Osteoblast (primary cell): ENCODE data around the gene GOLGA8S. TPM values are rescaled to one million over a fixed set of nuclear protein-coding genes. Genes with fewer than 3 reads are reported as not detected.

ENCODE experiments used
- DNase-seq: peaks from one replicate; pipeline ENCODE4 v3.0.0; 2011; ENCODE audit warnings: low spot score, mixed read lengths; ENCODE audit not compliant: insufficient read length; ENCODE audit errors: missing footprints
- H2AFZ ChIP-seq: 2 replicates; pipeline ENCODE4 v1.6.0; 2011; ENCODE audit warnings: mild to moderate bottlenecking, low read length
- H3K27ac ChIP-seq: 2 replicates; pipeline ENCODE4 v1.5.1; 2011; ENCODE audit warnings: mild to moderate bottlenecking, low read depth, low read length, moderate library complexity
- H3K27me3 ChIP-seq: 2 replicates; pipeline ENCODE4 v1.6.0; 2012; ENCODE audit warnings: mild to moderate bottlenecking, control low read depth, inconsistent platforms, low read length, moderate library complexity; ENCODE audit not compliant: insufficient read depth
- H3K36me3 ChIP-seq: 2 replicates; pipeline ENCODE4 v1.5.1; 2011; ENCODE audit warnings: mild to moderate bottlenecking, low read length, control low read depth, moderate library complexity; ENCODE audit not compliant: insufficient read depth
- H3K4me1 ChIP-seq: 2 replicates; pipeline ENCODE4 v1.5.1; 2011; ENCODE audit warnings: mild to moderate bottlenecking, low read length, control low read depth, moderate library complexity; ENCODE audit not compliant: insufficient read depth
- H3K4me2 ChIP-seq: 2 replicates; pipeline ENCODE4 v1.6.0; 2011; ENCODE audit warnings: mild to moderate bottlenecking, low read length; ENCODE audit not compliant: insufficient read depth
- H3K4me3 ChIP-seq: fragments of 200-600 bp; sonication (generic); 3 replicates; pipeline ENCODE4 v1.5.1; 2012; ENCODE audit warnings: mild to moderate bottlenecking, low read length, inconsistent platforms; ENCODE audit not compliant: insufficient read depth
- H3K79me2 ChIP-seq: 2 replicates; pipeline ENCODE4 v1.6.0; 2012; ENCODE audit warnings: mild to moderate bottlenecking, low read length, control low read depth, inconsistent platforms; ENCODE audit not compliant: insufficient read depth
- H3K9me3 ChIP-seq: 2 replicates; pipeline ENCODE4 v1.5.1; 2011; ENCODE audit warnings: low read depth, low read length, control low read depth
- H4K20me1 ChIP-seq: 2 replicates; pipeline ENCODE4 v1.6.0; 2012; ENCODE audit warnings: mild to moderate bottlenecking, low read length, control low read depth; ENCODE audit not compliant: insufficient read depth
- total RNA-seq: library from RNA; depleted of rRNA; stranded (reverse); fragments of >200 nt; gene quantifications from 2 replicates; pipeline ENCODE4 v1.2.3, GENCODE V29; 2012
- TF ChIP-seq, protein P1 (sequence below): IDR thresholded peaks from 2 replicates; pipeline ENCODE4 v1.5.1; 2011; ENCODE audit warnings: mild to moderate bottlenecking, low read depth, low read length, moderate library complexity; ENCODE audit errors: extremely low read depth

Gene GOLGA8S
- total RNA-seq, 1 donor: under 0.01 TPM

DNA sequence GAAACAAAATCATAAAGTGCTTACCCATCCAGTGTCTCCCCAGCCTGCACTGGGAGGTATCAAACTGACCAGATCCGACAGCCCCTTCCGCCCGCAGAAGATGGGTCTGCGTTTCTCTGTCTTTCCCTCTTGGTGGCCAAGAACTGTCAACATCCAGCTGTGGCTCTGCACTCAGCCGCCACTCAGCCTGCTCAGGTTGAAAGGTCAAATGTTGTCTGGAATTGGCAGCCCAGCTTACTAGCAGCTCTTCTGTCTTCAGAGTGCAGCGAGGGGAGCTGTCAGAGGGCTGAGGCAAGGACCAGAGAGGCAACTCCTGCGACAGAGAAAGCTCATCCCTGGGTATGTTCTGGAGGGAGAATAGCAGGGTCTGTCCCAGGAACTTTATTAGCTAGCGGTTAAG lies 47.1 kb downstream of the GOLGA8S start:
- H3K4me2 ChIP-seq: no peak overlapping the region
- H3K36me3 ChIP-seq: no peaks in the 10 kb centered on the region
- TF ChIP-seq, protein P1, sequence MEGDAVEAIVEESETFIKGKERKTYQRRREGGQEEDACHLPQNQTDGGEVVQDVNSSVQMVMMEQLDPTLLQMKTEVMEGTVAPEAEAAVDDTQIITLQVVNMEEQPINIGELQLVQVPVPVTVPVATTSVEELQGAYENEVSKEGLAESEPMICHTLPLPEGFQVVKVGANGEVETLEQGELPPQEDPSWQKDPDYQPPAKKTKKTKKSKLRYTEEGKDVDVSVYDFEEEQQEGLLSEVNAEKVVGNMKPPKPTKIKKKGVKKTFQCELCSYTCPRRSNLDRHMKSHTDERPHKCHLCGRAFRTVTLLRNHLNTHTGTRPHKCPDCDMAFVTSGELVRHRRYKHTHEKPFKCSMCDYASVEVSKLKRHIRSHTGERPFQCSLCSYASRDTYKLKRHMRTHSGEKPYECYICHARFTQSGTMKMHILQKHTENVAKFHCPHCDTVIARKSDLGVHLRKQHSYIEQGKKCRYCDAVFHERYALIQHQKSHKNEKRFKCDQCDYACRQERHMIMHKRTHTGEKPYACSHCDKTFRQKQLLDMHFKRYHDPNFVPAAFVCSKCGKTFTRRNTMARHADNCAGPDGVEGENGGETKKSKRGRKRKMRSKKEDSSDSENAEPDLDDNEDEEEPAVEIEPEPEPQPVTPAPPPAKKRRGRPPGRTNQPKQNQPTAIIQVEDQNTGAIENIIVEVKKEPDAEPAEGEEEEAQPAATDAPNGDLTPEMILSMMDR: no peak
- H3K79me2 ChIP-seq: no peaks in the 10 kb centered on the region
- H3K4me3 ChIP-seq: no peak overlapping the region
- H3K27me3 ChIP-seq: no peaks in the 10 kb centered on the region
- H3K9me3 ChIP-seq: no peaks in the 10 kb centered on the region
- no peak for DNase-seq
- no peak overlapping the region for H3K27ac ChIP-seq
- no peak overlapping the region for H2AFZ ChIP-seq
- no peaks in the 10 kb centered on the region for H4K20me1 ChIP-seq
- no peaks in the 10 kb centered on the region for H3K4me1 ChIP-seq

DNA sequence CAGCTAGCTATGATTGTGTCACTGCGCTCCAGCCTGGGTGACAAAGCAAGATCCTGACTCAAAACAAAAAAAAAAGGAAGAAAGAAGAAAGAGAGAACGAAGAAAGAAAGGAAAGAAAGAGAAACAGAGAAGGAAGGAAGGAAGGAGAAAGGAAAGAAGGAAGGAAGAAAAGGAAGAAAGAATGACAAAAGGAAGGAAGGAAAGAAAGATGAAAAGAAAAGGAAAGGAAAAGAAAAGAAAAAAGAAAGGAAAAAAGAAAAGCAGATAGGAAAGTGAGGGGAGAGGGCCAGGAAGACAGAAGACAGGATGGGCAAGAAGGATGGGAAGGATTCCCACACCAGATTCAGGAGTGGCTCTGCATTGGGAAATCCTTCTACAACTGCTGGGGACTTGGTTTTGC lies 47.6 kb downstream of the GOLGA8S start:
- no peaks in the 10 kb centered on the region for H3K27me3 ChIP-seq
- no peak overlapping the region for H3K4me2 ChIP-seq
- H3K4me3 ChIP-seq: no peak overlapping the region
- H3K4me1 ChIP-seq: no peaks in the 10 kb centered on the region
- TF ChIP-seq, protein P1: no peak
- H2AFZ ChIP-seq: no peak overlapping the region
- H3K27ac ChIP-seq: no peak overlapping the region
- H3K79me2 ChIP-seq: no peaks in the 10 kb centered on the region
- no peaks in the 10 kb centered on the region for H3K9me3 ChIP-seq
- no peak for DNase-seq
- no peaks in the 10 kb centered on the region for H3K36me3 ChIP-seq
- no peaks in the 10 kb centered on the region for H4K20me1 ChIP-seq

GRCh38 chr15:23402544-23402943 lies 48.0 kb downstream of the GOLGA8S start:
- Histone ChIP-seq H3K27me3 (no peaks in the 10 kb centered on the region), H2AFZ (no peak overlapping the region), H3K36me3 (no peaks in the 10 kb centered on the region), H3K4me1 (no peaks in the 10 kb centered on the region), H3K9me3 (no peaks in the 10 kb centered on the region), H3K4me2 (no peak overlapping the region), H3K4me3 (no peak overlapping the region), H4K20me1 (no peaks in the 10 kb centered on the region), H3K79me2 (no peaks in the 10 kb centered on the region), H3K27ac (no peak overlapping the region)
- no peak for DNase-seq
- TF ChIP-seq, protein P1: no peak

DNA sequence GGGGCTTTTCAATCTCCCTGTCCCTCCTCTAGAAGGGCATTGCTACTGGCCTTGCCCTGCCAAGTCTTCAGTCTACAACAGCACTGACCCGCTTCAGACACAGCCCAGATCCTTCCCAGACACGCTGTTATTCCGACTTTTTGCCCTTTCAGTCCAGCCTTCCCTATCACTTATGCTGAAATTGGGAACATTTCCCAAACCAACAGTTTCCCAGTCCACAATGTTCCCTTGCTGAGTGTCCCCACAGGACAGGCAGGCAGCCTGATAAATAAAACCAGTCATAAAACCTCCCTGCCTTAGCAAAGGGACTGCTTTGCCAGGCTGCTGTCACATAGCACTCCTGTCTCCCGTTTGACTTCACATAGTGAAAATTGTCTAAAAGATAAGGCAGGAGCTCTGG lies 49.0 kb downstream of the GOLGA8S start:
- Histone ChIP-seq H3K9me3 (no peaks in the 10 kb centered on the region), H3K4me1 (no peaks in the 10 kb centered on the region), H3K27ac (no peak overlapping the region), H3K4me2 (no peak overlapping the region), H3K27me3 (no peaks in the 10 kb centered on the region), H4K20me1 (no peaks in the 10 kb centered on the region), H2AFZ (no peak overlapping the region), H3K36me3 (no peaks in the 10 kb centered on the region), H3K79me2 (no peaks in the 10 kb centered on the region), H3K4me3 (no peak overlapping the region)
- no peak for DNase-seq
- TF ChIP-seq, protein P1: no peak
